ENCODE measurements around the gene FNIP2. TPM values are rescaled to one million over a fixed set of nuclear protein-coding genes. Genes with fewer than 3 reads are reported as not detected.
"Not testable (repeated sequence)": the region's sequence is repeated elsewhere in the genome, so short reads cannot be mapped to it uniquely, and the experiment has no call there.

FNIP2 gene
- total RNA-seq, 2 donors from 2014 or later: 8.6 to 11.5 TPM

DNA sequence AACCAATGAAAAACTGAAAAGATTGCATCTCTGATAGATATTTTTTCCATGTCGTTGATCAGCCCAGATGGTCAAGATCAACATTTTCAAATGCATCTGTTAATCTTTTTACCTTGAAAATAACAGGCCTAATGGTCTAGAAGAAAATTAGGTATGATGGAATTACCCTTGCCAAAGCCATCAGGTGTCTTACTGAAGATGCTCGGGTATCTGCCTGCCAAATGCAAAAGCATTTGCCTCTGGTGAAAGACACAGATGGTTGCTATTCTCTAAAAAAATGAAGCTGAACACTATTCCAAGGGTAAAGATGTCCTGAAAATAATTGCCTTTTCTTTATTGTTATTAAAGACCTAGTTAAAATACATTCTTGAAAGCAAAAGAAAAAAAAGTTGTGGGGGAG, 126.0 kb downstream of the FNIP2 start:
- no peaks in the 10 kb centered on the region for H3K4me1 ChIP-seq (ENCODE audit: control insufficient read depth, insufficient read depth, low read length)
- H3K4me3 ChIP-seq (ENCODE audit: low read length): no peak overlapping the region
- Mint-ChIP-seq H3K4me1 (peaks cover 18% of the 10 kb centered on the region), H3K9me3 (no peaks in the 10 kb centered on the region), H3K27ac (no peak overlapping the region), H3K36me3 (ENCODE audit: low read depth) (peaks cover 19% of the 10 kb centered on the region), H3K4me3 (no peak overlapping the region), H3K27me3 (ENCODE audit: insufficient read depth) (no peaks in the 10 kb centered on the region)
- no peak for DNase-seq
- no peaks in the 10 kb centered on the region for H3K9me3 ChIP-seq (ENCODE audit: control insufficient read depth, low read length)
- H3K36me3 ChIP-seq (ENCODE audit: control insufficient read depth, insufficient read depth, low read length): no peaks in the 10 kb centered on the region
- 83 to 92% methylated on average over 1 to 2 of the region's 2 CpGs for WGBS, 2 experiments (ENCODE audit: insufficient coverage in 1 of 2, insufficient read length in 1 of 2)
- no peaks in the 10 kb centered on the region for H3K27me3 ChIP-seq (ENCODE audit: control insufficient read depth, insufficient read depth, low read length, poor library complexity, severe bottlenecking)
- no peak overlapping the region for H3K9ac ChIP-seq (ENCODE audit: extremely low read depth, low read length, poor library complexity, severe bottlenecking)
- TF ChIP-seq CTCF (conservative IDR thresholded peaks at IDR 0.05): no peak
- no peak overlapping the region for H3K27ac ChIP-seq (ENCODE audit: low read depth, low read length)

DNA sequence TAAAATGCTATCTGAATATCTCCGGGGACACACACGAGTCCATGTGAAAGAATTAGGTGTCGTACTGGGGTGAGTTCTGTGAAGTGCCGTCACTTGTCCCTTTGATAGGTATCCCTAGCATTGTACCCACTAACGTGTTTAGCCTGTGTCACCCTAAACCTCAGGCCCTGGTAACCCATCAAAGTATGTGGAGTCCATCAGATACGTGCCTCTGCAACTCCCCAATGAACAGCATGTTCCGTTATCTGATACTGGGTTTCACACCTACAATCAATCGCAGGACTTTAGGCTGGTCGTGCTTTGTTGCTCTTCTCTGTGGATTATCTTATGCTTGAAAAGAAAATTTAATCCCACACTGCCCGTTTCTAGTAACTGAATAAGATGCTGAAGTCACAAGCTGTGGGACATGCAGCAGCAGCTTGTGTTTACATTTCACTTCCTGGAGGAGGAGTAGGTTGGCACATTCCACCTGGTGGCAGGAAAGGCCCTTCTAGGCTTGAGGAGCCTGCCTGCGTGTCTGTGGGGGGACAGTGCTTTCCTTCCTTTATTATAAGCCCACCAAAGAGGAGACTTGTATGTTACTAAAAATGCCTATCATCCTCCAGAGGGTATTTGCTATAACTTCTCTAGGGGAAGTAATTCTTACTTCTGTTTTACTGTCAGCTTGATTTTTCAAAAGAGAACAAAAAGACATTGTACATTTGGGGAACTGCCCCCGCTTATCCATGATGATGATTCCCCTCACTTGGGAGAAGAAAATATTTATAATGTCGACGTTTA, 127.2 kb downstream of the FNIP2 start:
- Mint-ChIP-seq H3K27me3 (ENCODE audit: insufficient read depth) (no peaks in the 10 kb centered on the region), H3K27ac (peak overlapping the region; percentile 18), H3K9me3 (peaks cover 5% of the 10 kb centered on the region), H3K36me3 (ENCODE audit: low read depth) (peaks cover 26% of the 10 kb centered on the region), H3K4me3 (no peak overlapping the region), H3K4me1 (peaks cover 14% of the 10 kb centered on the region)
- H3K36me3 ChIP-seq (ENCODE audit: control insufficient read depth, insufficient read depth, low read length): no peaks in the 10 kb centered on the region
- no peak overlapping the region for H3K4me3 ChIP-seq (ENCODE audit: low read length)
- H3K27me3 ChIP-seq (ENCODE audit: control insufficient read depth, insufficient read depth, low read length, poor library complexity, severe bottlenecking): no peaks in the 10 kb centered on the region
- H3K4me1 ChIP-seq (ENCODE audit: control insufficient read depth, insufficient read depth, low read length): no peaks in the 10 kb centered on the region
- H3K9ac ChIP-seq (ENCODE audit: extremely low read depth, low read length, poor library complexity, severe bottlenecking): no peak overlapping the region
- no peaks in the 10 kb centered on the region for H3K9me3 ChIP-seq (ENCODE audit: control insufficient read depth, low read length)
- WGBS, 2 experiments (ENCODE audit: insufficient coverage in 1 of 2, insufficient read length in 1 of 2): 86 to 90% methylated on average over 11 to 14 of the region's 14 CpGs
- DNase-seq: peak; percentile 71
- H3K27ac ChIP-seq (ENCODE audit: low read depth, low read length): no peak overlapping the region
- peak; percentile 66 for TF ChIP-seq CTCF (conservative IDR thresholded peaks at IDR 0.05)

- not testable (repeated sequence) for DNase-seq; H3K36me3 ChIP-seq (ENCODE audit: control insufficient read depth, insufficient read depth, low read length); H3K27ac ChIP-seq (ENCODE audit: low read depth, low read length); H3K9ac ChIP-seq (ENCODE audit: extremely low read depth, low read length, poor library complexity, severe bottlenecking); H3K4me1 ChIP-seq (ENCODE audit: control insufficient read depth, insufficient read depth, low read length); H3K9me3 Mint-ChIP-seq; H3K27me3 ChIP-seq (ENCODE audit: control insufficient read depth, insufficient read depth, low read length, poor library complexity, severe bottlenecking); H3K4me3 ChIP-seq (ENCODE audit: low read length); H3K4me3 Mint-ChIP-seq; H3K27me3 Mint-ChIP-seq (ENCODE audit: insufficient read depth); H3K9me3 ChIP-seq (ENCODE audit: control insufficient read depth, low read length)
- H3K4me1 Mint-ChIP-seq: peaks cover 12% of the 10 kb centered on the region
- H3K27ac Mint-ChIP-seq: peak overlapping the region; percentile 18
- 88 to 100% methylated on average over 5 to 11 of the region's 11 CpGs for WGBS, 2 experiments (ENCODE audit: insufficient coverage in 1 of 2, insufficient read length in 1 of 2)
- H3K36me3 Mint-ChIP-seq (ENCODE audit: low read depth): peaks cover 31% of the 10 kb centered on the region
Observed at GRCh38 chr4:158896577-158897238, 127.9 kb downstream of the FNIP2 start.

DNA sequence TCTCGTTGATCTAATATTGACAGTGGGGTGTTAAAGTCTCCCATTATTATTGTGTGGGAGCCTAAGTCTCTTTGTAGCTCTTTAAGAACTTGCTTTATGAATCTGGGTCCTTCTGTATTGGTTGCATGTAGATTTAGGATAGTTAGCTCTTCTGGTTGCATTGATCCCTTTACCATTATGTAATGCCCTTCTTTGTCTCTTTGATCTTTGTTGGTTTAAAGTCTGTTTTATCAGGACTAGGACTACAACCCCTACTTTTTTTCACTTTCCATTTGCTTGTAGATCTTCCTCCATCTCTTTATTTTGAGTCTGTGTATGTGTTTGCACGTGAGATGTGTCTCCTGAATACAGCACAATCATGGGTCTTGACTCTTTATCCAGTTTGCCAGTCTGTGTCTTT, 131.6 kb downstream of the FNIP2 start:
- H3K36me3 ChIP-seq (ENCODE audit: control insufficient read depth, insufficient read depth, low read length); DNase-seq; H3K27me3 ChIP-seq (ENCODE audit: control insufficient read depth, insufficient read depth, low read length, poor library complexity, severe bottlenecking); H3K27me3 Mint-ChIP-seq (ENCODE audit: insufficient read depth); H3K9me3 ChIP-seq (ENCODE audit: control insufficient read depth, low read length); H3K4me3 ChIP-seq (ENCODE audit: low read length); H3K4me3 Mint-ChIP-seq; H3K27ac Mint-ChIP-seq; H3K9ac ChIP-seq (ENCODE audit: extremely low read depth, low read length, poor library complexity, severe bottlenecking); H3K4me1 ChIP-seq (ENCODE audit: control insufficient read depth, insufficient read depth, low read length); H3K27ac ChIP-seq (ENCODE audit: low read depth, low read length): not testable (repeated sequence)
- Mint-ChIP-seq H3K9me3 (peaks cover 13% of the 10 kb centered on the region), H3K4me1 (peaks cover 26% of the 10 kb centered on the region), H3K36me3 (ENCODE audit: low read depth) (peaks cover 34% of the 10 kb centered on the region)
- 96% methylated on average over 2 of the region's 2 CpGs; no CpG with 5 or more reads in 1 of the 2 experiments for WGBS, 2 experiments (ENCODE audit: insufficient coverage in 1 of 2, insufficient read length in 1 of 2)

Measured in endodermal cell (in vitro differentiated cells).